Measurements from ENCODE around the gene PCDHGA3.
"Not testable (repeated sequence)": the region's sequence is repeated elsewhere in the genome, so short reads cannot be mapped to it uniquely, and the experiment has no call there.

PCDHGA3 gene

DNA sequence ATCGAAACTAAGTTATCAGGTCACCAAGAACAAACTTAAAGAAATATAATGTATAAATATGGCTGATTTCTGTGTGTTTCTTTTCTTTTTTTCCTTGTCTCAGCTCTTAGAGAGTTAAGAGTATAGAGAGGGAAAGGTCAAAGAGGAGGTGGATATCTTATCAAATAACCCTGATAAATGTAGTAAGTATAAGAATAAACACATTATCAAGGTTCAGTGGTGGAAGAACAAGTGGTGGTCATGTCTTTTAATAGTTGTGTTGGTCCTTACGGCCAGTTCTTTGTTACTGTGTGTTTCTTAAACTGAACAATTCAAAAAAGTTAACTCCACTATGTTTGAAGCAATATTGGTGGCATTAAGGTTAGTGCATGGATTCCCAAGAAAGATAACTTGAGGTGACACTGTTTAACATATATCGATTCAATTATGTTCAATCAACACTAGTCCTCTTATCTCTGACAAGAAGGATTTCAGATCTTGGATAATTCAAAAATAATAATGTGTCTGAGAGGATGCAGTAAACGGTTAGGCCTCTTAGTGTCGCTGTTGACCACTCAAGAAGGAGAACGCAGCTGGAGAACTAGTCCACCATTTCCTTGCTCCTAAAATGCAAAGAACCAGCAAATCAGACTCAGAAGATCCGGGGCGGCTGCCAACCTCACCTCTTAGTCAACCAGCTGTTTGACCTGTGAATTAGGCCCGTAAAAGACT lies at the start of gene PCDHGA3:
Gene PCDHGA3, plus strand, starts transcription at position 588 of the 711 bp plus-strand sequence. CDS start 205 bp downstream, outside the sequence.
- DNase-seq: no peak

DNA sequence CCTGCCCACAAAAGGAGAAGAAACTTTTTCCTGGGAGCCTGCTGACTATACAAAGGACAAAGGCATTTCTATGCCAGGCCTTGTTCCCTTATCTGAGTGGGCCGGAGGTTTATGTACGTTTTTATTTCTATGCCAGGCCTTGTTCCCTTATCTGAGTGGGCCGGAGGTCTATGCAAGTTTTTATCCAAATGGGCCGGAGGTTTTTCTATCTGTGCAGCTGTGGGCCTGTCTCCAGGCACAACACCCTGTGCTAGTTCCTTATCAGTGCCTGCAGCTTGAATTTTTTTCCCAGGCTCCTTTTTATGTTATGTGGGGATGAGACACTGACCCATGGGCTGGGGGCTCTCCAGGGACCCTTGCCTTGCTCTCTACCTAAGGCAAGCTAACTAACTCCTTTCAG lies 45.3 kb upstream of the PCDHGA3 start:
- DNase-seq: no peak

DNA sequence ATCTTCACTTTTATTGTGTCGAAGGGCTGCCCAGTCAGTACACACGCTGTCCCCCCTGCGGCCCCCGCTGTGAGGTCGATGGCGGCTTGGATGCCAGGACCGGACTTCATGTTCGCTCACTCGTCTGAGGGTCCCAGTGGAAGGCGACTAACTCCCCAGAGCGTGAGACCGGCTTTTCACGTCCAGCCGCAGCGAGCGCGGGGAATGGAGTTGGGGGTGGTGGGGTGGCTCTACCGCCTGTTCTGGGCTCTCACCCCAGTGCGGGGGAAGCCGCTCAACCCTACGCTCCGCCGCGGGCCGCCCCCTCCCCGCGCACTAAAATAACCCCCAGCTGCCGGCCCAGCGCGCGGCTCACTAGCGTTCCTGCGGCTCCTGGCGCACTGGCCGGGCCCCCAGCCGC lies 39.9 kb upstream of the PCDHGA3 start, which contains the start of gene SLC25A2:
Gene SLC25A2, minus strand, starts transcription at position 294 of the 400 bp plus-strand sequence. Its CDS starts 184 bp downstream, at position 110.
- no peak for DNase-seq

DNA sequence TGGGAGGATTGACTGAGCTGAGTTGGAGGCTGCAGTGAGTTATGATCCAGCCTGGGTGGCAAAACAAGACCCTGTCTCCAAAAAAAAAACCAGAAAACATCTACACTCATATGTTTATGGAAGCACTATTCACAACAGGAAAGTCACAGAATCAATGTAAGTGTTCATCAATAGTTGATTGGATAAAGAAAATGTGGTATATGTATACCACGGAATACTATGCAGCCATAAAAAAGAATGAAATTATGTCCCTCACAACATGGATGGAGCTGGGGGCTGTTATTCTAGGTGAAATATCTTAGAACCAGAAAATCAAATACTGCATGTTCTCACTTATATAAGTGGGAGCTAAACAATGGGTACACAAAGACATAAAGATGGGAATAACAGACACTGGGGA lies 37.0 kb upstream of the PCDHGA3 start:
- DNase-seq: no peak

DNA sequence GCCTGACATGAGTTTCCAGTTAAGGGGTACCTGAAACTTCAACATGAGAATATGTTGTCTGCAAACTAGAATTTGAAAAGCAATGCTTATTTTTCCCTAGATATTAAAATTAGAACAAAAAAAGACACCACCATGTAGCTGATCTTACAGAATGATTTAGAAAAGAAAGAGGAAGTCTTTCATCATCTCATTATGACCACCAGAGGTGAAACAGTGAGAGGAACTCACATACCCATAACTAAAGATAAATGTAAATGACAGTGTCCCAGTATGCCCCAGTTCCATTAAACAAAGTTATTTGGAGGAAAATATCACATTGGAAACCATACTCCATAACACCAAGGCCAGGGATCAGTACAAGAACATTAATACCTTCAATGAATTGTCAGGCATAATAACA lies 29.9 kb upstream of the PCDHGA3 start:
- no peak for DNase-seq

DNA sequence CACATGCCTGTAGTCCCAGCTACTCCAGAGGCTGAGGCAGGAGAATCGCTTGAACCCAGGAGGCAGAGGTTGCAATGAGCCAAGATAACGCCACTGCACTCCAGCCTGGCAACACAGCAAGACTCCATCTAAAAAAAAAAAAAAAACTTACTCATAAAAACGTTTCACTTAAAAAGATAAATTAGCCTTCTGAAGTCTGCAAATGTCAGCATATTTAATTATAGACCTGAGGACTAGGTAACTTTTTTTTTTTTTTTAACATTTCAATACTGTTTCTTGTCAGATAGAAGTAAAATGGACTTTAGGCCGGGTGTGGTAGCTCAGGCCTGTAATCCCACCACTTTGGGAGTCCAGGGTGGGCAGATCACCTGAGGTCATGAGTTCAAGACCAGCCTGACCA lies 26.7 kb upstream of the PCDHGA3 start:
- not testable (repeated sequence) for DNase-seq

DNA sequence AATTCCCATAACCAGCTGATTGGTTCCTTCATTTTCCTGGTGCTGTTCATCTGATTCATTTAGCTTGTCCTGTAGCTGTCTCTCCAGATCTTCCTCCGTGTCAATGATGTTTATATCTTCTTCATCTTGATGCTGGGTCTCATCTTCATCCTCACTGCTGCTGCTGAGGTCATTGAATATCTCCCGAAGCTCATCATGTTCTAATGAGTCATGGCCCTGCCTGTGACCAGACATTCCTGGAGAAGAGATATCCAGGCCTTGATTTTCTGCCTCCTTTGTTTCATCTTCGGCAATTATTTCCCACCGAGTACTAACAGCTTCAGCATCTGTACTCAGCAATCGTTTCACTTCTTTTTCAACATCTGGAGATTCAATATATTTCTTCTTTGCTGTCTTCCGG lies 24.4 kb upstream of the PCDHGA3 start:
- DNase-seq: no peak

DNA sequence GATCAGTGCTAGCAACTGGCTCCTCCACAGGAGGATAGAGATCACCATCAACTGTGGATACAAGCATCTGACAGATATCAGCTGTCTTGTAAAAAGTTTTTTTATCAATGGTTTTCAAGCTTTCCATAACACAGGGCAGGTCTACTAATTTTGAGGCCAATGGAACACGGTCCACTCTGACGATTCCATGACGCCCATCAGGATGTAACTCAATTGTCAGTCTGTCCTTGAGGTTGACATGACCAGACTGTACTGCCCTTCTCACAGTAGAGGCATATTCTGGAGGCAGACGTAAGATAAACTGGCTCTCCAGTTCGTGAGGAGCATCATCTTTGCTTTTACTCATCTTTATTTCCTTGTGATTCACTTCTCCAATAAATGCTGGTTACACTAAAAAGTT lies 23.9 kb upstream of the PCDHGA3 start:
- no peak for DNase-seq

DNA sequence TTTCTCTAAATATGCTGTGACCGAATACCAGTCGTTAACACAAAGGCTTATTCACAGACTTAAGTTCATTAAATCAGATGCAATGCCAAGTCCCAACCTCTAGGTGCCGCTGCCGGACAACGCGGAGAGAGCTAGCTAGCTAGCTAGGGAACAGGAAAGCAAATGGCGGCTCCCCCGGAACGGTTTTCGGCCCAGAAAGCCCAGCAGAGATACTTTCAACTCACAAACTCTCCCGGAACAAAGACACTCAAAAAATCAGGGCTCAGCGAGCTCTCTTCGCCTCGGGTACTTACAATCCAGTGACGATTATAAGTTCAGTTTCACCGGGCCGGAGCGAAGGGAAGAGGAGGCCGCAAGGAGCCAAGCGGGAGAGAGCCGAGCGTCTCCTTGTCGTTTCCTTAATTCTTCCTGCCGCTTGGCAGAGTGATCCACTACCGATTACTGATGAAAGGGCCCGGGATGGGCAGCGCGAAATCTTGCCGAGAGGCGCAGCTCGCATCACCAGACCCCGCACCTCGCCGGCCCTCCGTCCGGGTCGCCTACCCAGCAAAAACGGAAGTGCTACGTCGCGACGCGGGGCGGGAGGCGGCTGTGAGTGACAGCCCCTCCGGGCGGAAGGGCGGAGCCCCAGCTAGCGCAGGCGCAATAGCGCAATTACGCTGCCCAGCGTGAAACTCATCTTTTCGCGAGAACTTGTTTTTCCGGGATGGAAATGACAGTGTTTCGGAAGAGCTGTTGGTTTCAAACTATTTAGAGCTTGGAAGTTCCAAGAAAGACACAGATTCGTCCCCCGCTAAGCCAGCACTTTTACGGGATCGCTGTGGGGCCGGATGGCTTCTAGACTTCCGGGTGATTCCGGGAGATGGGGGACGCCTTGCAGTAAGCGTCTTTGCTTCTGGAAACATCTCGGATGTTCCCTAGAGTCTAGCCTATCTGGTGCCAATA lies 23.1 kb upstream of the PCDHGA3 start, which contains the start of gene TAF7:
Gene TAF7, minus strand, starts transcription at position 560 of the 945 bp plus-strand sequence. CDS start 740 bp downstream, outside the sequence.
- peak; percentile 13 to 51 for DNase-seq

DNA sequence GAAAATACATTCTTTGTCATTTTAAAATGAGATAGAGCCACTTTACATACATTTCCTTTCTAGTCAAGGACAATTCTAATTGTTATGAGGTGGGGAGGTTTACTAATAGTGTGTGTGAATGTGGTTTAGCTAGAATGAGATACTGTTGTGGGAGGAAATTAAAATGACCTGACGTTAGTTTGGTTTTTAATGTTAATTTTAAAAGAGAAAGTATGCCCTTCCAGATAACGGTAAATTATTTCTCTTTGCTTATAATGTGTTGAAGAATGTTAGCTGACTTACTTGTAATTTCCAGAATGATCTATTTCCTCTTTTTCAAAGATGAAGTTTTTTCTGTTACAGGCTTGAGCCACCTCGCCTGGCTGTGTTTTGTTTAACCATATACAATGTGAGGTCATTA lies 21.4 kb upstream of the PCDHGA3 start:
- DNase-seq: no peak

DNA sequence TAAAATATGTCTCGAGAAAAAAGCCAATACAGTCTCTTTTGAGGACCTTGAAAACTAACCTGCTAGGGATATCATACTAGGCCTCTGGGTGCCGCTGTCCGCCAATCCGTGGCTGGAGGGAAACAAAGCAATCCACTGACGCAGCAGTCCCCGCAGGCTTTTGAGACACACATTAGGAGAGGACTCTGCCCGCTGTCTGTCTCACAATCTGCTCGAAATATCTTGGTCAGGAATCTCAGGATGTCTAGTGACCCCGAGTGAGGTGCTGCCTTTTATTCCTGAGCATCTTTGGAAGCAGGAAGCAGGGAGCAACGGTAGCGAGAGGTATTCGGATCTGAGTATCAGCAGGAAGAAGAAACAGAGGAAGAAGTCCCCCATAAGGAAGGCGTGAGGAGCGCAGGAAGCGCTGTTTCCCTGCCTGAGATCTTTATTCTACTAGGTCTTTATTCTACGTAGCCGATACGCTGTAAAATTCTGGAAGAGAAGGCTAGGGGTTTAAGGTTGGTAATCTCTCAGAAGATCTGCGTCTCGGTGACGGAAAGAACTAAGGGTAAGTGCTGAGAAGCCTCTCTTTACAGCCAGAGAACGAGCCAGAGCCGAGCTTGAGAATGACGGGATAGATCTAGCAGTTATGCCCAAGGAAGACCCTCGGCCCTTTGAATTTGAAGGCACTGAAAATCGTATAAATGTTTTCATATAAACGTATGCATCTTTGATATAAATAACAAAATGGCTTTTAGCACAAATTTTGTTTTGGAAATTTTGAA lies 17.4 kb upstream of the PCDHGA3 start:
- peak in 1 of 2 experiments; percentile 48 for DNase-seq

DNA sequence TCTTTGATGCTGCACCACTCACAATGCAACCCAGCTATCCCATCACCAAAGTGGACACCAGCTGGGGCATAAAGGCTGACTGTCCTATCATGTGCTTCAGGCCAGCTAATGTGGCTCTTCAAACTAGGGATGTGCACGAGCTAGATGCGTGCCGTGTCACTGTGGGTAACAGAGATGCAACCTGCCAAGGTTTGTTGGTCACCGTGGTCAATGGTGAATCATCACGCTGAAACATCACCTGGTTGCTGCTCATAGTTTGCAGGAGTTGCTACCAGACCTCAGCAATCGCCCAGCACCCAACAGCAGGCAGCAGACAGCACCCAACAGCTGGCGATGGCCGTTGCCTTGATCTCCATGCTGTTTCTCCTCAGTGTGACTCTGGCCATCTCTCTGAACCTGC lies 15.4 kb upstream of the PCDHGA3 start:
- DNase-seq: no peak

DNA sequence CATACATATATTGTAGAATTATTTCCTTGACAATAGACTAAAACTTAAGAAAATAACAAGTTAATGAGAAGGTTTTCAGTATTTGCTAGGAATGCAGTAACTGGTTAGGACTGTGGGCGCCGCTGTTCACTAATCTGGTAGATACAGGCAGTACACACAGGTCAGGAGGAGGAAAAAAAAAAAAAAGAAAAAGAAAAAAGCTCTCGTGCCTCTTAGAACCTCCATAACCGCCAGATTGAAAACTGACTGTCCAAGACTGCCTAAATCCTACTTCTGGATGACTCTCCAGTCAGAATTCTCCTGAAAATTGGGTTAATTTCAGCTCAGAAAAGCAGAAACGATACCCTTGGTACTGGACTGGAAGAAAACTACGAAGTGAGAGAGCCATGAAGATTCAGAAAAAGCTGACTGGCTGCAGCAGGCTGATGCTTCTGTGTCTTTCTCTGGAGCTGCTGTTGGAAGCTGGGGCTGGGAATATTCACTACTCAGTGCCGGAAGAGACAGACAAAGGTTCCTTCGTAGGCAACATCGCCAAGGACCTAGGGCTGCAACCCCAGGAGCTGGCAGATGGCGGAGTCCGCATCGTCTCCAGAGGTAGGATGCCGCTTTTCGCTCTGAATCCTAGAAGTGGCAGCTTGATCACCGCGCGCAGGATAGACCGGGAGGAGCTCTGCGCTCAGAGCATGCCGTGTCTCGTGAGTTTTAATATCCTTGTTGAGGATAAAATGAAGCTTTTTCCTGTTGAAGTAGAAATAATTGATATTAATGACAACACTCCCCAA lies 13.1 kb upstream of the PCDHGA3 start, which contains the start of gene PCDHGA1:
Gene PCDHGA1, plus strand, starts transcription at position 216 of the 782 bp plus-strand sequence.
- DNase-seq: no peak

DNA sequence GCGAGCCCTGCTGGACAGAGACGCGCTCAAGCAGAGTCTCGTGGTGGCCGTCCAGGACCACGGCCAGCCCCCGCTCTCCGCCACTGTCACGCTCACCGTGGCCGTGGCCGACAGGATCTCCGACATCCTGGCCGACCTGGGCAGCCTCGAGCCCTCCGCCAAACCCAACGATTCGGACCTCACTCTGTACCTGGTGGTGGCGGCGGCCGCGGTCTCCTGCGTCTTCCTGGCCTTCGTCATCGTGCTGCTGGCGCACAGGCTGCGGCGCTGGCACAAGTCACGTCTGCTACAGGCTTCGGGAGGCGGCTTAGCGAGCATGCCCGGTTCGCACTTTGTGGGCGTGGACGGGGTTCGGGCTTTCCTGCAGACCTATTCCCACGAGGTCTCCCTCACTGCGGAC lies 11.1 kb upstream of the PCDHGA3 start:
- not testable (repeated sequence) for DNase-seq

DNA sequence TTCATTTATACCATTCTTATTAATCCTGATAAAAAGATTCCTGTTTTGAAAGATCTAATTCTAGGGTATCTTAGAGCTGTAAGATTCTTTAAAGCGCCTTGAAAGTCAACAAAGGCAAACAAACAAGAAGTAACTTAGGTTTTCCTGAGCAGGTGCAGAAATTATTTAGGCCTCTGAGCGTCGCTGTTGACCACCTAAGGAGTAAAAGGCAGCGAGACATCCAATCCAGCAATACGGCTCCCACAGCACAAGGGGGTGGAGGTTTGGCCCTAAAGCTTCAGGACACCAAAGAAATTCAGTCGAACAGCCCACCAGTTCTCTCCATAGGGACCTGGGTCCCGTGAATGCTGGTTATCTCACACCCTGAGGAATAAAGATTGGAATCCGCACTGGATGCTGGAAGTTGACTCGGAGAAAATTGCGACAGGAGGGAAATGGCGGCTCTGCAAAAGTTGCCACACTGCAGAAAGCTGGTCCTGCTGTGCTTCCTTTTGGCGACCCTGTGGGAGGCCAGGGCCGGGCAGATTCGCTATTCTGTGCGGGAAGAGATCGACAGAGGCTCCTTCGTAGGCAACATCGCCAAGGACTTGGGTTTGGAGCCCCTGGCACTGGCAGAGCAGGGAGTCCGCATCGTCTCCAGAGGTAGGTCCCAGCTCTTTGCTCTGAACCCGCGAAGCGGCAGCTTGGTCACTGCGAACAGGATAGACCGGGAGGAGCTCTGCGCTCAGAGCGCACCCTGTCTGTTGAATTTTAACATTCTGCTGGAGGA lies 4.9 kb upstream of the PCDHGA3 start, which contains the start of gene PCDHGA2:
Gene PCDHGA2, plus strand, starts transcription at position 223 of the 769 bp plus-strand sequence.
- DNase-seq: no peak

DNA sequence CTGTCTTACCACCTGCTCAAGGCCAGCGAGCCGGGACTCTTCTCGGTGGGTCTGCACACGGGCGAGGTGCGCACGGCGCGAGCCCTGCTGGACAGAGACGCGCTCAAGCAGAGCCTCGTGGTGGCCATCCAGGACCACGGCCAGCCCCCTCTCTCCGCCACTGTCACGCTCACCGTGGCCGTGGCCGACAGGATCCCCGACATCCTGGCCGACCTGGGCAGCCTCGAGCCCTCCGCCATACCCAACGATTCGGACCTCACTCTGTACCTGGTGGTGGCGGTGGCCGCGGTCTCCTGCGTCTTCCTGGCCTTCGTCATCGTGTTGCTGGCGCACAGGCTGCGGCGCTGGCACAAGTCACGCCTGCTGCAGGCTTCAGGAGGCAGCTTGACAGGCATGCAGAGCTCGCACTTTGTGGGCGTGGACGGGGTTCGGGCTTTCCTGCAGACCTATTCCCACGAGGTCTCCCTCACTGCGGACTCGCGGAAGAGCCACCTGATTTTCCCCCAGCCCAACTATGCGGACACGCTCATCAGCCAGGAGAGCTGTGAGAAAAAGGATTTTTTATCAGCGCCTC lies 2.8 kb upstream of the PCDHGA3 start:
- not testable (repeated sequence) for DNase-seq

DNA sequence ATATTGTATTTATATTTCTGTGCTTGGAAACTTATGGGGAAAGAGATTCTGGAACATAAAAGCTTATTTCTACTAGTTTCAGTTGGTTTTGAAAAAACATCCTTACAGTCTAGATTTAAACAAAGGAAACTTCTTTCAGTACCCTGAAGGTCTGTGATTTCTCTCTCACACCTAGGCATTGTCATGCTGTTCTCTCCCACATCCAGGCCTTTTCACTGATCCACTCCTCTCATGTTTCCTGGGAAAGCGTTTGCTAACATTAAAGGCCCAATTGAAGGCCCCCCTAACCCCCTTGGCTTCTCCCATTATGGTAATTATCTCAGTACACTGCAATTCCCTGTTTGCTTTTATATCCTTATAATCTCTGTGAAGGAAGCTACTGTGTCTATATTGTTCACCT lies 856 bp upstream of the PCDHGA3 start:
- no peak for DNase-seq

DNA sequence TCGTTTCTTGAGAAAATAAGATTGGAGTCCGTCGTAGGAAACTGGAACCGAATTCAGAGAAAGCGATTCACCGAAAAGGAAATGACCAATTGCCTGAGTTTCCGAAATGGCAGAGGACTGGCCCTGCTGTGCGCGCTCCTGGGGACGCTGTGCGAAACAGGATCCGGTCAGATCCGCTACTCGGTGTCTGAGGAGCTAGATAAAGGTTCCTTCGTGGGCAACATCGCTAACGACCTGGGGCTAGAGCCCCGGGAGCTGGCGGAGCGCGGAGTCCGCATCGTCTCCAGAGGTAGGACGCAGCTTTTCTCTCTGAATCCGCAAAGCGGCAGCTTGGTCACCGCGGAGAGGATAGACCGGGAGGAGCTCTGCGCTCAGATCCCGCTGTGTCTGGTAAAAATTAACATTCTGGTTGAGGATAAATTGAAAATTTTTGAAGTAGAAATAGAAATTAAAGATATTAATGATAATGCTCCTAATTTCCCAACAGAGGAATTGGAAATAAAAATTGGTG lies 379 bp downstream of the PCDHGA3 start:
- no peak for DNase-seq

DNA sequence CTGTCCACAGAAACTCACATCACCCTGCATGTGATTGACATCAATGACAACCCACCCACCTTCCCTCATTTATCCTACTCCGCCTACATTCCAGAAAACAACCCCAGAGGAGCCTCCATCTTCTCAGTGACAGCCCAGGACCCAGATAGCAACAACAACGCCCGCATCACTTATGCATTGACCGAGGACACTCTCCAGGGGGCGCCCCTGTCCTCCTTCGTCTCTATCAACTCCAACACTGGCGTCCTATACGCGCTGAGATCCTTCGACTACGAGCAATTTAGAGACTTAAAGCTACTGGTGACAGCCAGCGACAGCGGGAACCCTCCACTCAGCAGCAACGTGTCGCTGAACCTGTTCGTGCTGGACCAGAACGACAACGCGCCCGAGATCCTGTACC lies 1.7 kb downstream of the PCDHGA3 start:
- no peak for DNase-seq

DNA sequence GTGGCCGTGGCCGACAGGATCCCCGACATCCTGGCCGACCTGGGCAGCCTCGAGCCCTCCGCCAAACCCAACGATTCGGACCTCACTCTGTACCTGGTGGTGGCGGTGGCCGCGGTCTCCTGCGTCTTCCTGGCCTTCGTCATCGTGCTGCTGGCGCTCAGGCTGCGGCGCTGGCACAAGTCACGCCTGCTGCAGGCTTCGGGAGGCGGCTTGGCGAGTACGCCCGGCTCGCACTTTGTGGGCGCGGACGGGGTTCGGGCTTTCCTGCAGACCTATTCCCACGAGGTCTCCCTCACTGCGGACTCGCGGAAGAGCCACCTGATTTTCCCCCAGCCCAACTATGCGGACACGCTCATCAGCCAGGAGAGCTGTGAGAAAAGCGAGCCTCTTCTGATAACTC lies 2.4 kb downstream of the PCDHGA3 start:
- not testable (repeated sequence) for DNase-seq

Data from cerebellar nuclear complex (tissue), 1 donor.